Measurements from ENCODE around the gene FAM50B.

The FAM50B gene

DNA sequence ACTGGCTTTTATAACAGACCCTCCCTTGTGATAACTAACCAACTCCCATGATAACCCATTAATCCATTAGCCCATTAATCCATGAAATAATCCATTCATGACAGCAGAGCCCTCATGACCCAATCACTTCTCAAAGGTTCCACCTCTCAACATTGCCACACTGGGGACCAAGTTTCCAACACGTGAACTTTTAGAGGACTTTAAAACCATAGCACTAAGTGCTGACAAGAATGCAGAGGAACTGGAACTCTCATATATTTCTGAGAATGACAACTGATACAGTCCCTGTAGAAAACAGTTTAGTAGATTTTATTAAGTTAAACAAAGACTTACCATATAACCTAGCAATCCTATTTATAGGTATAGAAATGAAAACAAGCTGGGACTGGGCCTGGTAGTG, 11.4 kb upstream of the FAM50B start:
- TF ChIP-seq, protein P1, sequence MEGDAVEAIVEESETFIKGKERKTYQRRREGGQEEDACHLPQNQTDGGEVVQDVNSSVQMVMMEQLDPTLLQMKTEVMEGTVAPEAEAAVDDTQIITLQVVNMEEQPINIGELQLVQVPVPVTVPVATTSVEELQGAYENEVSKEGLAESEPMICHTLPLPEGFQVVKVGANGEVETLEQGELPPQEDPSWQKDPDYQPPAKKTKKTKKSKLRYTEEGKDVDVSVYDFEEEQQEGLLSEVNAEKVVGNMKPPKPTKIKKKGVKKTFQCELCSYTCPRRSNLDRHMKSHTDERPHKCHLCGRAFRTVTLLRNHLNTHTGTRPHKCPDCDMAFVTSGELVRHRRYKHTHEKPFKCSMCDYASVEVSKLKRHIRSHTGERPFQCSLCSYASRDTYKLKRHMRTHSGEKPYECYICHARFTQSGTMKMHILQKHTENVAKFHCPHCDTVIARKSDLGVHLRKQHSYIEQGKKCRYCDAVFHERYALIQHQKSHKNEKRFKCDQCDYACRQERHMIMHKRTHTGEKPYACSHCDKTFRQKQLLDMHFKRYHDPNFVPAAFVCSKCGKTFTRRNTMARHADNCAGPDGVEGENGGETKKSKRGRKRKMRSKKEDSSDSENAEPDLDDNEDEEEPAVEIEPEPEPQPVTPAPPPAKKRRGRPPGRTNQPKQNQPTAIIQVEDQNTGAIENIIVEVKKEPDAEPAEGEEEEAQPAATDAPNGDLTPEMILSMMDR (IDR thresholded peaks at IDR 0.05; ENCODE audit: borderline replicate concordance, control extremely low read depth, extremely low read depth, insufficient read depth, missing control alignments), result no peak
- in situ Hi-C loops (cut with MboI; ENCODE audit: low sequenced_read_pairs, unreplicated experiment), result no loop called here
- no peak for DNase-seq (ENCODE audit: low spot score)

DNA sequence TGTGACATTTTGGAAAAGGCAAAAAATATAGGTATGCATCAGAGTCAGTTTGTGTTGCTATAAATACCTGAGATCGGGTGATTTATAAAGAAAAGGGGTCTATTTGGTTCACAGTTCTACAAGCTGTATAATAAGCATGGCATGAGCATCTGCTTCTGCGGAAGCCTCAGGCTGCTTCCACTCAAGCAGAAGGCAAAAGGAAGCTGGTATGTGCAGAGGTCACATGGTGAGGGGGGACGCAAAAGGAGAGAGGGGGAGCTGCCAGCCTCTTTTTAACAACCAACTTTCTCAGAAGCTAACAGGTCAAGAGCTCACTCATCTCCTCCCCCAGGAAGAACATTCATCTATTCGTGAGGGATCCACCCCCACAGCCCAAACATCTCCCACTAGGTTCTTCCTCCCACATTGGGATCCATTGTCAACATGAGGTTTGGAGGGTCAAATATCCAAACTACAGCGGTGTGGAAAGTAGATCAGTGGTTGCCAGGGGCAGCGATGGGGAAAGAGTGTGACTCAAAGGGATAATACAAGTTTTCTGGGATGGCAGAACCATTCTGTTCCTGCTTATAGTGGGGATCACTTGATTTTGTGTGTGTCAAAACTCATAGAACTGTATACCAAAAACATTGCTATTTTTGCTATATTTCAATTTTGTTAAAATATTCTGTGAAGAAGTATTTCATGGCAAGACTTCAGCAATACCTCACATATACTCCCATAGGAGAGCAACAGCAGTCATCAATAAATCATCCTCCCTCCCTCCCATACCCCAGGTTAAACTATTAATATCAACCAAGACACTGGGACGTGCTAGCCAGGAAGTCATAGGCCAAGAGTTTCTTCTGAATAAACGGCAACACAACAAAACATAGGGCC, 9.9 kb upstream of the FAM50B start:
- DNase-seq (ENCODE audit: low spot score), result no peak
- in situ Hi-C loops (cut with MboI; ENCODE audit: low sequenced_read_pairs, unreplicated experiment), result no loop called here
- TF ChIP-seq, protein P1 (IDR thresholded peaks at IDR 0.05; ENCODE audit: borderline replicate concordance, control extremely low read depth, extremely low read depth, insufficient read depth, missing control alignments), result no peak

DNA sequence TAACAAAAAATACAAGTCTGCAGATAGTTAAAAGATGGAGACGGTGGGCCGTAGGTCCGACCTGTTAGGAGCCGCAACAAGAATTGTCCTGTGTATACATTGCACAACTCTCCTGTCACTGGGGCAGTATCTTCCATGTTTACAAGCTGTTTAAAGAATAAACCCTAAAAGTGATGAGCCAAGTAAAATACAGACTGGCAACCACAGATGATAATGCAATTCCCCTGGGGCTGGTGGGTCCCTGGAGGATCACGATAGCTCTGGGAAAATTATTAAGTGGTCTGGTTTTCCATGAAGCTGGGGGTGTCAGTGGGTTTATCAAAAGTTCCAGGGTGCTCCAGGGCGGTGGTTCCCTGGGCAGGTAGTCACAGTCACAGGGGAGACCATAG, 8.1 kb upstream of the FAM50B start:
- no peak for DNase-seq (ENCODE audit: low spot score)
- in situ Hi-C loops (cut with MboI; ENCODE audit: low sequenced_read_pairs, unreplicated experiment), result no loop called here
- TF ChIP-seq, protein P1 (IDR thresholded peaks at IDR 0.05; ENCODE audit: borderline replicate concordance, control extremely low read depth, extremely low read depth, insufficient read depth, missing control alignments), result no peak

DNA sequence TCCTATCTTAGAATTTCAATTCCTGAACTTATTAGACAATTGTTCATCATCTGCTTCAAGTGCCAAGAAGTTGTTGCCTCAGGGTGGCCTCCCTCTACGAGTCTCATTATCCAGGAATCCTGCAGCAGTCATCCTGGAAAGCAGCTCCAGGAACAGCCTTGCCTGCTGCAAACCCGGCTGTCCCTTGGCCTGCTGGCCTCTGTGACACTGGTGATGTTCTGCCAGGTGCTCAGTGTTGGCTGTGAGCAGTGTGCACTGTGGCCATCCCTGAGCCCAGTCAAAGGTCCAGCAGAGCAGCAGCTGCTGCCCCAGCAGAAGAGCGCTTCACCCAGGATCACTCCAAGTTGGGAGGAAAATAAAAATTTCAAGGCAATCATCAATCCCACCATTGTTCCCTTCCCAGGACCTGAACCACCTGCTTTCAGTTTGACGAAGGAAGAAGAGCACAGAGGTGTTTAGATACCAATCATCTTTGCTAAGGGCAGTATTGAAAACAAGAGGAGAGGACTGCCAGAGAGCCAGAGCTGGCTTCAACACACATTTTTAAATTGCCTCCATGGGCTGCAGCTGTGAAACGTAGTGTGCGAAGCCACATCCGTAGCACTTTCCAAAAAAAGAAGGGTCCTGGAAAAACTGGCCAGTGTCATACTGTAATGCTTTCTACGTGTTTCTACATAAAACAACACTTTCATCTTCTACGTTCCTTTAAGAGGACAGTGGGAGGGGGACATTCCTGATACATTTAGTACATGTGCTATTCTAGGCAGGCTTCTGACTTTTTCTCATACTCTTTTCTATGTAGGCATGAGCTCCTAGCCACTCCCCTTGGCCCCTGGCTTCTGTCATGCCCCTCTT, 7.2 kb upstream of the FAM50B start:
- TF ChIP-seq, protein P1 (IDR thresholded peaks at IDR 0.05; ENCODE audit: borderline replicate concordance, control extremely low read depth, extremely low read depth, insufficient read depth, missing control alignments), result no peak
- DNase-seq (ENCODE audit: low spot score), result no peak
- in situ Hi-C loops (cut with MboI; ENCODE audit: low sequenced_read_pairs, unreplicated experiment), result no loop called here

DNA sequence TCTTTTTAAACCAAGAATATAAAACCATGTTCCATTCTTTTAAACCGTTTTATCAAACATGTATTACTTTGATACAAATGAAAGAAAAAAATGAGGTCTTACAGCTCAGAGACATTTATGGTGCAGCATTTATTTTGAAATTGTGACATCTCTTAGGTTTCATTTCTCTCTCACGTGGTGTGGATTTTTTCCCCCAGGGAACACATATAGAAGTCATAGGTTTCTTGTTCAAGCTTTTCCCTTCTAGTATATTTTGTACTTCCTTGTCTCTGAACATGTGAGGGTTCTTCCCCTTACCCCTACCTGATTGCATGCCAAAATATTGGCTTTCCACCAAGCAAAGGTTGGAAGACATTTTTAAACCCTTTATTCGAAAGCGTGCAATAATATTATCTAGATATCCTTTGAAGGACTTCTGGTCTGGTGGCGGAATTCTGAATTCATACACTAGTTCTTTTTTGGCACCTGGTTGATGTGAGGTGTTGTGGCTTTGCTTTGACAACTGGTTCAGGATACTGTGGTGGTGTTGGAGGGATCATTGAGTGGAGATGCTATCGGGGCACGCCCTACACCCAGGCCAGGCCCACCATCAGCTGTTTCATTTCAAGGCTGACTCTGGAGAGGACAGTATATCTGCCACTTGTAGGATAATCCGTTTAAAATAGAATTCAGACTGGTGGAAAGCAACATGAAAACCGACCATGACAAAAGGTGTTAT, 5.6 kb upstream of the FAM50B start:
- TF ChIP-seq, protein P1 (IDR thresholded peaks at IDR 0.05; ENCODE audit: borderline replicate concordance, control extremely low read depth, extremely low read depth, insufficient read depth, missing control alignments), result no peak
- DNase-seq (ENCODE audit: low spot score), result no peak
- in situ Hi-C loops (cut with MboI; ENCODE audit: low sequenced_read_pairs, unreplicated experiment), result no loop called here

DNA sequence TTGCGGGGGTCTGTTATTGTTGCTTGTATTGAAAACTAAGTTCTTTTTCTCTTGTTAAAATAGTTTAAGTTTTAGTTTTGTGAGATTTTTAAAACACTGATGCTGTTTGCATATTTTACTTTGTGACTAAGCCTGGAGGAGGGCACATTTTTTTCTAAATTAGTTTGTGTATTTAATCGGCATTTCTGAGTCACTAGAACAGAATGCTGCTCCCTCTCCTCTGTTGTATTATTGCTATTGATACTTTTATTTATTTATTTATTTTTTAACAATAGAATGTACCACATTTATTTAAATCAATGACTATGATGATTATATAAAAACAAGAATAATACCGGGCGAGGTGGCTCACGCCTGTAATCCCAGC, 5.1 kb upstream of the FAM50B start:
- DNase-seq (ENCODE audit: low spot score), result no peak
- TF ChIP-seq, protein P1 (IDR thresholded peaks at IDR 0.05; ENCODE audit: borderline replicate concordance, control extremely low read depth, extremely low read depth, insufficient read depth, missing control alignments), result no peak
- in situ Hi-C loops (cut with MboI; ENCODE audit: low sequenced_read_pairs, unreplicated experiment), result no loop called here
